AG09319 (cell line): ENCODE results near the gene ACKR4.
"Not testable (repeated sequence)": the region's sequence is repeated elsewhere in the genome, so short reads cannot be mapped to it uniquely, and the experiment has no call there.

Experiments
- DNase-seq: peaks from one replicate; pipeline ENCODE4 v3.0.0-alpha.2; 2010; ENCODE audit warnings: low read depth; ENCODE audit errors: extremely low read depth
- CTCF ChIP-seq: IDR thresholded peaks from 2 replicates; pipeline ENCODE4 v1.5.1; 2011; ENCODE audit warnings: low read depth, mild to moderate bottlenecking, inconsistent platforms, low read length, moderate library complexity

ACKR4 gene

GRCh38 chr3:132628157-132628556 is 31.1 kb downstream of the ACKR4 start:
- TF ChIP-seq CTCF: no peak
- no peak for DNase-seq

DNA sequence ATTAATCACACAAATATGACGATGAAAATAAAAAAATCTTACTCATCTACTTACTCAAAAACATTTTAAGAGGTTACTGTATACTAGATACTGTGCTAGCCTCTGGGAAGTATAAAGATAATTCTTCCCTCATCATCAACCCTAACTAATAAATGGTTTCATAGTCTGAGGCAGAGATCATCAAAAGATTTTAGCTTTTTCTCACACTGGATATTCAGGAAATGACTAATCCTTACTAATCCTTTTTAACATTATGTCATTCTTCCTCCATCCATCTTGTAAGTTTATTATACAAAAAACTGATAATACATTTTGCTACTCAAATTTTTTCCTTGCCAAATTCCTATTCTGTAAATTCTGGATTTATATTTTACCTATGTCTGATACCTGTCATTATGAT is 32.9 kb downstream of the ACKR4 start:
- no peak for TF ChIP-seq CTCF
- no peak for DNase-seq

DNA sequence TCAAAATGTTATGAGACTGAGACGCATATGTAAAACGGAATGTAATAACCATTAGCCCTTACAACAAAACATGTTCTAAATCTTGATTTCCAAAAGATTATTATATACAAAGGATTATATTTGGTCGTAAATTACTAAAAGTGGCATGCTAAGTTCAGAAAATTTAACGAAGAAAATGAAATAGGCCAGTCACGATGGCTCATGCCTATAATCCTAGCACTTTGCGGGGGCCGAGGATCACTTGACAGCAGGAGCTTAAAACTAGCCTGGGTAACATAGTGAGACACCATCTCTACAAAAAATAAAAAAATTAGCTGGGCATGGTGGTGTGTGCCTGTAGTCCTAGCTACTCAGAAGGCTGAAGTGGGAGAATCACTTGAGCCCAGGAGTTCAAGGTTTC is 33.5 kb downstream of the ACKR4 start:
- no peak for DNase-seq
- TF ChIP-seq CTCF: no peak

- DNase-seq: no peak
- no peak for TF ChIP-seq CTCF
Measured at GRCh38 chr3:132635052-132635451, 38.0 kb downstream of the ACKR4 start.

GRCh38 chr3:132637590-132637989 is 40.5 kb downstream of the ACKR4 start:
- TF ChIP-seq CTCF: no peak
- DNase-seq: no peak

DNA sequence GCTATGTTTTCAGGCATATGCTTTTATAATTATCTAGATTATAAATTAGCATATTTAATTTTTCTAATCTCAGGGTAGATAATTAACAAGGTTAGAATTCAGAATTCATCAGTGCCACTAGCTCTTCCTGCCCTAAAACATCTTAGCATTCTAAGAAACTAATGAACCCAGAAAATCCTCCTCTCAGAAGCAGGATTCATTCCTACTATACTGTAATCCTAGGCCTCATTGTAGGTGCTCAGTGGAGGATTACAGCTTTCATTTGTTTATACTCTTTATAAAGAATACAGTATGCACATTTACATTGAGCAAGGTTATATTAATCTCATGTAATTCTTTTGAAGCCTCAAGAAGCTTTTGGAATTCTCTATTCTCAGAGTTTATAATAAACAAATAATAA is 41.6 kb downstream of the ACKR4 start:
- TF ChIP-seq CTCF: no peak
- no peak for DNase-seq

- not testable (repeated sequence) for DNase-seq
Measured at GRCh38 chr3:132641427-132641826, 44.4 kb downstream of the ACKR4 start.

DNA sequence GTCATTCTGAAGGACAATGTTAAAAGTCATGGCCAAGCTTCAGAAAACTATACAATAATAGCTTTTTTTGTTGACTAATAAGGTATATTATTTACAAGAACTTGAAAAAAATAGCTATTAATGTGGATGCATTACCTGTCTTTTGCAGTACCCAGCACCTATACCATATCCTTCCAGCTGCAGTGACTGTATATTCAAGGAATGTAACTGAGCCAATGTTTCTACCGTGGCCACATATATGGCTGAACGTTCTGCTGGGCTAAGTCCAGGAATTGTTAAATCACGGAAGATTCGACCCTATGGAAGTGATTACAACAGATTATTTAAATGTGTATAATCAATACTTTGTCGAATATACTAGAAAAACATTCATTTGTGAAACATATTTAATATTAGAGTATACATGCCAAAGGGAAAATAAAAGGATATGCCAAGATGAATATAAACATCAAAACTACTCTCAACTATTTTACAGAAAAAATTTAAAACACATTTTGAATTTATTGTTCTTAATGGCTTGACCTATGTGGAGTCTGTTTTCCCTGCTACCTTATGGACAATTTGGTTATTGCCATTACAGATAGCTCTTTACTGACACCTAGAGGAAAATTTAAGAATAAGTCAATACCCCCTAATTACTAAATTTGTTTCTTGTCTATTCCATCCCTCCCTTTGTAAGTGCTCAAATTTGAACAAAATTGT is 44.9 kb downstream of the ACKR4 start:
- DNase-seq: peak; percentile 24
- peak; percentile 55 for TF ChIP-seq CTCF
